OCI-LY3 (cell line): ENCODE data around the gene SUGP2.

Source experiments
- EZH2phosphoT487 ChIP-seq: fragments of 200-600 bp; shearing (Covaris generic); IDR thresholded peaks from 2 replicates; pipeline ENCODE4 v1.6.1; 2018; ENCODE audit warnings: antibody characterized with exemption, mixed run types, low read depth
- TF ChIP-seq, protein P1 (sequence below): fragments of 200-600, 300-600 bp; sonication (generic); IDR thresholded peaks from 2 replicates; pipeline ENCODE4 v1.5.1; 2014; ENCODE audit warnings: antibody characterized with exemption, low read length, low read depth

DNA sequence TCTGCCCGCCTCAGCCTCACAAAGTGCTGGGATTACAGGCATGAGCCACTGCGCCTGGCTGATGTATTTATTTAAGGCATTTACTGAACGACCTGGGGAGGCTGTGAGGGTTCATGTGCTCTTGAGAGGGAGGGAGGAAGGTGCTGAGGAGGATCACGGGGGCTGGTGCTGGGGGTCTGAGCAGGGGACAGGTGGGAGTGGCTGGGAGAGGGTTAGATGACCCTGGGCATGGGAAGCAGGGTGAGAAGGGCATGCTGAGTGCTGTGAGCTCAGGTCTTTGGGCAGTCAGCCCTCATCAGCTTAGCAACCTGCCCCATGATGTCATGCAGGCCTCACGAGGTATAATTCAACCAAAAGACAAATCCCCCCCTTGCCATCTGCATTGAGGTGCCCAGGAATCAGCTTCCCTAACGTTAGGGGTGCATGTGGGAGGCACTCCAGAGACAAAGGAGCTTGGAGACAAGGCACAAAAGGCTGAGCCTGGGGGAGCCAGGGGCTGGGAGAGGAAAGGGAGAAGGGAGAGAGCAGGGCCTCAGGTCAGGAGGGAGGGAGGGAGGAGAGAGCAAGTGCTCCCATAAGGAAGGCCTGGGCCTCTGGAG lies 36.4 kb downstream of the SUGP2 start:
- TF ChIP-seq, protein P1, sequence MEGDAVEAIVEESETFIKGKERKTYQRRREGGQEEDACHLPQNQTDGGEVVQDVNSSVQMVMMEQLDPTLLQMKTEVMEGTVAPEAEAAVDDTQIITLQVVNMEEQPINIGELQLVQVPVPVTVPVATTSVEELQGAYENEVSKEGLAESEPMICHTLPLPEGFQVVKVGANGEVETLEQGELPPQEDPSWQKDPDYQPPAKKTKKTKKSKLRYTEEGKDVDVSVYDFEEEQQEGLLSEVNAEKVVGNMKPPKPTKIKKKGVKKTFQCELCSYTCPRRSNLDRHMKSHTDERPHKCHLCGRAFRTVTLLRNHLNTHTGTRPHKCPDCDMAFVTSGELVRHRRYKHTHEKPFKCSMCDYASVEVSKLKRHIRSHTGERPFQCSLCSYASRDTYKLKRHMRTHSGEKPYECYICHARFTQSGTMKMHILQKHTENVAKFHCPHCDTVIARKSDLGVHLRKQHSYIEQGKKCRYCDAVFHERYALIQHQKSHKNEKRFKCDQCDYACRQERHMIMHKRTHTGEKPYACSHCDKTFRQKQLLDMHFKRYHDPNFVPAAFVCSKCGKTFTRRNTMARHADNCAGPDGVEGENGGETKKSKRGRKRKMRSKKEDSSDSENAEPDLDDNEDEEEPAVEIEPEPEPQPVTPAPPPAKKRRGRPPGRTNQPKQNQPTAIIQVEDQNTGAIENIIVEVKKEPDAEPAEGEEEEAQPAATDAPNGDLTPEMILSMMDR, result no peak
- TF ChIP-seq EZH2phosphoT487, result no peak
